T-helper 17 cell (primary cell): ENCODE results near the gene BRI3BP. TPM values are rescaled to one million over a fixed set of nuclear protein-coding genes. Genes with fewer than 3 reads are reported as not detected.
"Not testable (repeated sequence)": the region's sequence is repeated elsewhere in the genome, so short reads cannot be mapped to it uniquely, and the experiment has no call there.

Experiments used
- ATAC-seq: fragments of 150-1000 bp; cut with Tn5 transposase; 2 replicates; pipeline ENCODE4 v1.10.0; 2021; ENCODE audit warnings: mild to moderate bottlenecking, moderate library complexity
- DNase-seq, 3 donors: peaks; one replicate each; pipeline versions ENCODE4 v3.0.0 to v3.0.0-alpha.2; 2020 to 2021
- H3K9me3 ChIP-seq: one replicate; pipeline ENCODE4 v1.7.0; 2013; ENCODE audit warnings: low read length, mild to moderate bottlenecking; ENCODE audit not compliant: control insufficient read depth, poor library complexity, severe bottlenecking
- H3K27ac Mint-ChIP-seq: one replicate; pipeline ENCODE4 v1.8.0; 2022; ENCODE audit warnings: mild to moderate bottlenecking, moderate library complexity, mixed read lengths
- H3K27me3 Mint-ChIP-seq: one replicate; pipeline ENCODE4 v1.8.0; 2022; ENCODE audit warnings: mixed read lengths
- H3K36me3 Mint-ChIP-seq: one replicate; pipeline ENCODE4 v1.8.0; 2022; ENCODE audit warnings: low read depth, mixed read lengths
- H3K4me1 Mint-ChIP-seq: one replicate; pipeline ENCODE4 v1.8.0; 2022; ENCODE audit warnings: mild to moderate bottlenecking, mixed read lengths
- H3K4me3 Mint-ChIP-seq: one replicate; pipeline ENCODE4 v1.8.0; 2022; ENCODE audit warnings: mild to moderate bottlenecking, moderate library complexity, mixed read lengths
- total RNA-seq, 4 donors: library from RNA in 2 of 4; stranded (reverse) in 2 of 4; gene quantifications; one replicate each; pipeline ENCODE4 v1.2.3 and lab custom pipeline; 2022 to 2026

The BRI3BP gene
- total RNA-seq, 2 donors from 2014 or later, result 3.7 to 4.6 TPM

DNA sequence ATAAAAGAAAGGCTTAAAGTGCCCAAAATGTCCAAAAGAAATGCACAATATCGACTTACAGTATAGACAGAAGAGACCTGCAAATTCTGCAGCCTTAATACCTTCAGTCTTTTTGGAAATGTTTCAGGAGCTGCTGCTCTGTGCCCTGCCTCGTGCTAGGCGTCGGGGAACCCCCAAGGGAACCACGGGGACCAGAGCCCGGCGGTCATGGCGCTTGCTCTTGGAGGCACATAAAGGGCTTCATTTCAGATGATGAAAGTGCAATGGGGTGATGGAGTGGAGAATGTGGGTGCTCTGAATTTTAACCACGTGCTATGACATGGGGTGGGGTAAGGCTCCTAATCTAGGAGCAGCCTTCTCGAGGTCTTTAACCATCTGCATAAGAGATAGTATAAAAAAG, 57.0 kb downstream of the BRI3BP start:
- H3K36me3 Mint-ChIP-seq, result no peaks in the 10 kb centered on the region
- DNase-seq (no peak), ATAC-seq (no peak)
- no peaks in the 10 kb centered on the region for H3K9me3 ChIP-seq
- no peak overlapping the region for H3K4me3 Mint-ChIP-seq
- H3K4me1 Mint-ChIP-seq, result peaks cover 2% of the 10 kb centered on the region
- H3K27me3 Mint-ChIP-seq, result no peaks in the 10 kb centered on the region
- H3K27ac Mint-ChIP-seq, result peak overlapping the region; percentile 59

DNA sequence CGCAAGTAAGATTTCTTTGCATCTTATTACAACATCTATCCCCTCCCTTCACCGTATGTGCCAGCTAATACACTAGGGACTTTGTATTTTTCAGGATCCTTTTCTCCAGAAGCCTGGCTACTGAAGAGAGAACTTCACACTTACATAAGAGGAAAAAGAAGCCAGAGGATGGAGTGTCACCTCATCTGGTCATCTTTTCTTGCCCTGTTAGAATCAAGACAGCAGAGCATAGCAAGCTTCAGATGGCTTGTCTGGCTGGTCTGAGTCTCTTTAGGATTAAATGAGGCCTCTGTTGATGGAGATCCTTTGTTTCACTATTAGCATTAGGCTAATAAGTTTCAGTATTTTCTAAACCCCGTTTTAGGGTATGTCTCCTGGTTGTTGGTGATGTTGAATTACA, 57.4 kb downstream of the BRI3BP start:
- DNase-seq, result no peak
- Mint-ChIP-seq H3K4me3 (no peak overlapping the region), H3K36me3 (no peaks in the 10 kb centered on the region), H3K27me3 (no peaks in the 10 kb centered on the region), H3K27ac (no peak overlapping the region), H3K4me1 (peaks cover 2% of the 10 kb centered on the region)
- no peak for ATAC-seq
- H3K9me3 ChIP-seq, result no peaks in the 10 kb centered on the region

- DNase-seq, result no peak
- H3K27ac Mint-ChIP-seq, result no peak overlapping the region
- H3K36me3 Mint-ChIP-seq, result peaks cover 3% of the 10 kb centered on the region
- ATAC-seq, result no peak
- peaks cover 14% of the 10 kb centered on the region for H3K27me3 Mint-ChIP-seq
- H3K4me1 Mint-ChIP-seq, result peaks cover 2% of the 10 kb centered on the region
- H3K9me3 ChIP-seq, result no peaks in the 10 kb centered on the region
- H3K4me3 Mint-ChIP-seq, result no peak overlapping the region
Measured at GRCh38 chr12:125053821-125054220, 60.4 kb downstream of the BRI3BP start.

- H3K9me3 ChIP-seq, result no peaks in the 10 kb centered on the region
- Mint-ChIP-seq H3K4me1 (no peaks in the 10 kb centered on the region), H3K27ac (no peak overlapping the region), H3K27me3 (peaks cover 19% of the 10 kb centered on the region), H3K36me3 (peaks cover 4% of the 10 kb centered on the region), H3K4me3 (no peak overlapping the region)
- DNase-seq (no peak), ATAC-seq (no peak)
Measured at GRCh38 chr12:125055591-125055990, 62.1 kb downstream of the BRI3BP start.

GRCh38 chr12:125056306-125056705, 62.9 kb downstream of the BRI3BP start:
- H3K4me3 Mint-ChIP-seq, result no peak overlapping the region
- ATAC-seq (no peak), DNase-seq (no peak)
- H3K36me3 Mint-ChIP-seq, result peaks cover 4% of the 10 kb centered on the region
- H3K4me1 Mint-ChIP-seq, result no peaks in the 10 kb centered on the region
- peaks cover 19% of the 10 kb centered on the region for H3K27me3 Mint-ChIP-seq
- no peak overlapping the region for H3K27ac Mint-ChIP-seq
- H3K9me3 ChIP-seq, result no peaks in the 10 kb centered on the region

GRCh38 chr12:125057708-125058107, 64.3 kb downstream of the BRI3BP start:
- Mint-ChIP-seq H3K4me1 (no peaks in the 10 kb centered on the region), H3K4me3 (no peak overlapping the region), H3K27me3 (peaks cover 26% of the 10 kb centered on the region), H3K27ac (no peak overlapping the region), H3K36me3 (peaks cover 4% of the 10 kb centered on the region)
- ATAC-seq (no peak), DNase-seq (no peak)
- no peaks in the 10 kb centered on the region for H3K9me3 ChIP-seq

DNA sequence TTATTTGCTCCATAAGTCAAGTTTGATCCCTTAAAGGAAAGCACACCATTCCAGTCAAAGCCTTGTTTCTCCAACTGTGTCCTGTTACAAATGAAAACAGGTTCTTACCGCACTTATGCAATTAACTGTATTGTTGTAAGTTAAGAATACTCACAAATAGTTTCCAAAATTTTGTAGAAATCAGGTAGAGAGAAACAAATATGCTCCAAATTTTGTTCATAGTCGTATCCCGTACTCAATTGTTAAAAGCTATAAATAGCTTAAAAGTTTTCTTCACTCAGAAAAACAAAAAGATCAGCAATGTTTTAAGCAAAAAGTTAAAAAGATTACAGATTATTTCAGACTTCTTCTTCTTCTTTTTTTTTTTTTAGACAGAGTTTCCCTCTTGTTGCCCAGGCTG, 67.8 kb downstream of the BRI3BP start:
- Mint-ChIP-seq H3K27me3 (peaks cover 37% of the 10 kb centered on the region), H3K27ac (no peak overlapping the region), H3K4me1 (peaks cover 10% of the 10 kb centered on the region), H3K4me3 (no peak overlapping the region), H3K36me3 (peaks cover 4% of the 10 kb centered on the region)
- H3K9me3 ChIP-seq, result no peaks in the 10 kb centered on the region
- DNase-seq, result no peak
- ATAC-seq, result no peak

DNA sequence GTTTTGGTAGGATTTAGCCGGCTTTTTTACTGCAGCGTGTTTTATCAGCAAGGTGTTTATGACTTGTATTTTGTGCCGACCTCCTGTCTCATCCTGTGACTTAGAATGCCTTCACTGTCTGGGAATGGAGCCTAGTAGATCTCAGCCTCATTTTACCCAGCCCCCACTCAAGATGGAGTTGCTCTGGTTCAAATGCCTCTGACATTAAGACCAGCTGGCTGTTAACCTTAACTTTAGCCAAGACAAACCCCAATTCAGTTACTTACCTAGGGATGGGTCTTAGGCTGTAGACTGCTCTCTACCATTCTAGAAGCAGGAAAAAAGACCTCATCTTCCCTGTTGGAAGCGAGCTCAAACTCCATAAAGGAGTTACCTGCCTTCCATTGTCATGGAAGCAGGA, 70.1 kb downstream of the BRI3BP start:
- Mint-ChIP-seq H3K4me1 (peaks cover 18% of the 10 kb centered on the region), H3K27me3 (peaks cover 22% of the 10 kb centered on the region)
- not testable (repeated sequence) for H3K27ac Mint-ChIP-seq, ATAC-seq, H3K36me3 Mint-ChIP-seq, H3K9me3 ChIP-seq, H3K4me3 Mint-ChIP-seq, DNase-seq

DNA sequence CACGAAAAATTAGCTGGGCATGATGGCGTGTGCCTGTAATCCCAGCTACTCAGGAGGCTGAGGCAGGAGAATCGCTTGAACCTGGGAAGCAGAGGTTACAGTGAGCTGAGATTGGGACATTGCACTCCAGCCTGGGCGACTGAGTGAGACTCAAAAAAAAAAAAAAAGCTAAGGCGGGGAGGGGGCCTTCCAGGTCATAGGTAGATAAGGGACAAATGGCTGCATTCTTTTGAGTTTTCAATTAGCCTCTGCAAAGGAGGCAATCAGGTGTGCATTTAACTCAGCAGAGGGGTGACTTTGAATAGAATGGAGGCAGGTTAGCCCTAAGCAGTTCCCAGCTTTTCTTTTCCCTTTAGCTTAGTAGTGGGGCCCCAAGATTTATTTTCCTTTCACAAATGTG, 71.0 kb downstream of the BRI3BP start:
- Mint-ChIP-seq H3K27ac (peak overlapping the region; percentile 51), H3K27me3 (peaks cover 22% of the 10 kb centered on the region)
- DNase-seq, result no peak

GRCh38 chr12:125065021-125065918, 71.8 kb downstream of the BRI3BP start, which contains the start of gene AACS:
Gene AACS (plus strand): TSS chr12:125065435. CDS start chr12:125065585, 150 bp downstream.
- Mint-ChIP-seq H3K27ac (peak within 1 kb of the TSS; percentile 51), H3K4me3 (peak within 1 kb of the TSS; percentile 88), H3K36me3 (no peaks in the 10 kb centered on the region), H3K27me3 (peaks cover 20% of the 10 kb centered on the region), H3K4me1 (peaks cover 18% of the 10 kb centered on the region)
- ATAC-seq, result peak; percentile 99
- peak; percentile 53 to 77 (median 75) for DNase-seq
- no peaks in the 10 kb centered on the region for H3K9me3 ChIP-seq

More for the DNA sequence above, 71.0 kb downstream of the BRI3BP start:
- no peak for ATAC-seq
- Mint-ChIP-seq H3K36me3 (no peaks in the 10 kb centered on the region), H3K4me1 (peaks cover 18% of the 10 kb centered on the region), H3K4me3 (peak overlapping the region; percentile 88)
- H3K9me3 ChIP-seq, result no peaks in the 10 kb centered on the region

- peak overlapping the region; percentile 29 for H3K27ac Mint-ChIP-seq
- peaks cover 18% of the 10 kb centered on the region for H3K4me1 Mint-ChIP-seq
- H3K36me3 Mint-ChIP-seq, result no peaks in the 10 kb centered on the region
- ATAC-seq (no peak), DNase-seq (no peak)
- H3K27me3 Mint-ChIP-seq, result peaks cover 18% of the 10 kb centered on the region
- H3K9me3 ChIP-seq, result no peaks in the 10 kb centered on the region
- H3K4me3 Mint-ChIP-seq, result peak overlapping the region; percentile 88
Measured at GRCh38 chr12:125065919-125066570, 72.6 kb downstream of the BRI3BP start.

GRCh38 chr12:125068391-125068790, 74.9 kb downstream of the BRI3BP start:
- no peak overlapping the region for H3K4me3 Mint-ChIP-seq
- H3K27ac Mint-ChIP-seq, result no peak overlapping the region
- H3K9me3 ChIP-seq, result no peaks in the 10 kb centered on the region
- peaks cover 4% of the 10 kb centered on the region for H3K27me3 Mint-ChIP-seq
- no peak for DNase-seq
- peaks cover 20% of the 10 kb centered on the region for H3K4me1 Mint-ChIP-seq
- H3K36me3 Mint-ChIP-seq, result peaks cover 2% of the 10 kb centered on the region
- ATAC-seq, result no peak

GRCh38 chr12:125069616-125070015, 76.2 kb downstream of the BRI3BP start:
- no peak overlapping the region for H3K4me3 Mint-ChIP-seq

More at GRCh38 chr12:125069616-125070015, 76.2 kb downstream of the BRI3BP start:
- peaks cover 16% of the 10 kb centered on the region for H3K4me1 Mint-ChIP-seq
- ATAC-seq, result no peak
- no peaks in the 10 kb centered on the region for H3K9me3 ChIP-seq
- DNase-seq, result no peak
- H3K27ac Mint-ChIP-seq, result no peak overlapping the region
- H3K27me3 Mint-ChIP-seq, result no peaks in the 10 kb centered on the region
- peaks cover 2% of the 10 kb centered on the region for H3K36me3 Mint-ChIP-seq
